CD4-positive, alpha-beta T cell treated with Interleukin-17A for 4 hours (primary cell): ENCODE data around the gene RTL10.
A peak's percentile ranks its signal among the peaks of the same experiment; 100 is the strongest.

ENCODE experiments used
- DNase-seq: peaks from one replicate; pipeline ENCODE4 v3.0.0-alpha.2; 2020; ENCODE audit warnings: mixed read lengths

The RTL10 gene

DNA sequence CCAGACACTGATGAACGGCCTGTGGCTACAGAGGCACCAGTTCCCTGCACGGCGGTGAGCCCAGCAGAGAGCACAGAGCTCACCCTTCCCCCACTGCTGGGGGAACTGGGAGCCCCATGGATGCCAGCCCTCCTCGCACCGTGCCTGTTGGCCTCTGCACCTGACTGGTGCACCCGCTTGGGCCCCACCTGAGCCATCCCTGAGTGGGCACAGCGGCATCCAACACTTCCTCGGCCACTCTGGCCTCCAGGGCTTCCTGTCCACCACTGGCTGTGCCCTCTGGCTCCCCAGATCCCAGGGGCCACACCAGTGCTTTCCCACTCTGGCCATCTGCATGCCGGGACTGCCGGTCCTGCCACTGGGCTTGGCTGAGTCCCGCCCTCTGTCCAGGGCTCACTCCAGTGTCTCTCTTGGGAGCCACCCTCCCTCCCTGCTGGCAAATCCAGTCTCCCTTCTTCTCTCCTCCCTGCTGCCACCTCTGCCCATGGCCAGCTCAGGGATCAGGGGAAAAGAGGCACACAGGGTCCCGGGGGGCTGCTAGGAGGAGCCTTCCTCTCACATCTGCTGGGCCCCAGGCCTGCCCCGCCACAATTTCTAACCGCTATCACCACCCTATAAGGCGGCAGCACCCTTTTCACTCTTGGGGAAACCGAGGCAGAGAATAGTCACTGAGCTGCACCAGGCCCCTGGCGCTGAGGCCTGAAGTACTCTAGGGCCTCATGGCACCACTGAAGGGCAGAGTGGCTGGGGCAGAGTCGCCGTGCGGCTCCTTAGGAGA, 33.0 kb downstream of the RTL10 start:
- no peak for DNase-seq

GRCh38 chr22:19820880-19821522, 33.7 kb downstream of the RTL10 start:
- DNase-seq, result peak; percentile 16

DNA sequence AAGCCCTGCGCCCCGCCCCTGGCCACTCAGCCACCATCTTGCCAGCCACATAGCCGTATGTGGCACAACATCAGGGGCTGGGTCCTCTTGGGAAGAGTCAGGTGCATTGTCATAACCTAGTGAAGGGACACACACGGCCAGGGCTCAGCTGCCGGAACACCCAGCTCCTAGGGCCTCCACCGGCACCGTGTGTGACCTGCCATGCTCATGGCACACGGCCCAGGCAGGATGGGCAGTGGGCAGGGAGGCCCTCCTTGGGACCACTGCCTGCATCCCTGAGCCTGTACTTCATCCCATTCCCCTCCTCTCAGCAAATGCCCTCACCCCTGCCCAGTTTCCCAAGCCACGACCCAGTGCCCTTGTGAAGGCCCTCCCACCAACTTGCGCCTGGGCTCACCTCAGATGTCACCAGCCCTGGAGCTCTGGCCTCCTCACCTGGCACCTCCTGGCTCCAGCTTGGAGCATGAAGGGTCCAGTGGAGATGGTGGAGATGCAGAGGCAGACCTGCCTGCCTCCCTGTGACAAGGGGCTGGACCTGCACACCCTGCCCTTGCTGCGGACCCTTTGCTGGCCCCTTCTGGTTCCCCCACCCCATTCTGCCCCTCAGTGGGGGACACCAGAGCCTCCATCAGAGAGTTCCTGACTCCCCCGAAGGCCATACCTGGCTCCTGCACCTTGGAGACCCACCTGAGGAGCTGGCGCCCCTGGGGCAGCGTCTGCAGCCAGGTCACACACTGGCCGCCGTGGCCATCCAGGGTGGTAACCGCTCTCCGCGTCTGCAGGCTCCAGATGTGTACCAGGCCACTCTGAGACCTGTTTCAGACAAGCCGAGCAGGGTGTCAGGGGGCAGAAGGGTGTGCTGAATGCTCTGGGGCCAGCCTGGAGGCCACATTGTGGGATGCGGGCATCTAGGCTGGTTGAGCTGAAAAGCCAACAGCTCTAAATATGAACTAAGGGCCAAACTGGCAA, 34.5 kb downstream of the RTL10 start:
- DNase-seq, result no peak

DNA sequence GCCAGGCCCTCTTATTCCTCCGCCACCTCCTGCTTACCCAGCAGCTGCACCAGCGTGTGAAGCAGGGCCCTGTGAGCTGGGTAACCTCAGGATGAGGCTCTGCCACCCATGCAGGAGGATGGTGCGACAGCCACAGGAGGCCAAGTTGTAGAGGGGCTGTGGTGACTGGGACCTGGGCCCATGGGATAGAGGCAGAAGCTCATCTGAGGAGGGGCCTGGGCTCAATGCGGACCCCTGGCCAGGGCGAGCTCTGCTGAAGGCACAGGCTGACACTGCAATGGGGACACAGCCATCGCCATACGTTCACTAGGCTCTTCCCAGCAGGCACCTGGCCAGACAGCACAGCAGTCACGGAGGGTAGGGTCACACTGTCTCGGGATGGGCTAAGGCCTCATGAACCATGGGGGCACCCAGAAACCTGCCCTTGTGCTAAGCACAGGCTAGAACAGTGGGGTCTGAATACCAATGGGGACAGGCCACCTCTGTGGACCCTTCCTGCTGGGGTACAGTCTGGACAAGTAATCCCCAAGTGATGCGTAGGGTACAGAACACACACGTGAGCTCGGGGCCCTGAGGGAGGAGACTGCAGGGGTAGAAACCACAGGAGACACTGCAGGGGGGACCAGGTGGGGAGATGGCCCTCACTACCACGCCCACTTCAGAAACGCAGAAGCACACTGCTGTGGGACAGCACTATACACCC, 35.3 kb downstream of the RTL10 start:
- no peak for DNase-seq

- DNase-seq, result peak; percentile 2
These were observed 36.1 kb downstream of the RTL10 start for GRCh38 chr22:19818324-19819207.

DNA sequence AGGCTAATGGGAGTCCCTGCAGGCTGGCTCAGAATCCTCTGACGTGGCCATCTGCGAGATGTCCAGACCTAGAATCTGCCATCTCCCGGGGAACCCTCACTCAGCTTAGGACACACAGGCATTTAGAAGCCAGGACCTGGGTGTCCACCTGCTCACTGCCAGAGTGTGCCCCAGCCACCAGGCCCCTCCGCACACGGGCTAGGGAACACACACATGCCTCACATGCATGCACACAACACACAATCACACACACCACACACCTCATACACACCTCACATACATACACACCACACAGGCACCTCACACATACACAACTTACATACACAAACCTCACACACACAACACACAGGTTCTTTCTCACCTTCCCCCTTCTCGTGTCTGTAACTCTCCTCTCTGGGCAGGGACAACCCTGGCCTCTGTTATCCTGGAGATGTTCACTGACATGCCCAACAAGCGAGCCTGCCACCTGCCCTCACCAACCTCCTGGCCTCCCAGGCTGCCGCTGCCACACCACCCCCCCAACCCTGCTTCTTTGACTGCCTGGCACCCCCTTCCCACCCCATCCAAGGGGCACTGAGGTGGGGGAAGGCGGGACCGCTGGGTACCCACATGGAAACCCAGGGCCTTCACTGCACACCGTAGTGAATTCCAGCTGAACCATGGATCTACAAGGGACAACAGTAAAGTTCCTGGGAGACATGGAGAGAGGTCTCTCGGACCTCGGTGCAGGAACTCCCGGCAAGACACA, 38.1 kb downstream of the RTL10 start:
- DNase-seq, result no peak

- DNase-seq, result no peak
These were observed 38.8 kb downstream of the RTL10 start for GRCh38 chr22:19815823-19816290.

- DNase-seq, result no peak
These were observed 39.4 kb downstream of the RTL10 start for GRCh38 chr22:19815093-19815822.

DNA sequence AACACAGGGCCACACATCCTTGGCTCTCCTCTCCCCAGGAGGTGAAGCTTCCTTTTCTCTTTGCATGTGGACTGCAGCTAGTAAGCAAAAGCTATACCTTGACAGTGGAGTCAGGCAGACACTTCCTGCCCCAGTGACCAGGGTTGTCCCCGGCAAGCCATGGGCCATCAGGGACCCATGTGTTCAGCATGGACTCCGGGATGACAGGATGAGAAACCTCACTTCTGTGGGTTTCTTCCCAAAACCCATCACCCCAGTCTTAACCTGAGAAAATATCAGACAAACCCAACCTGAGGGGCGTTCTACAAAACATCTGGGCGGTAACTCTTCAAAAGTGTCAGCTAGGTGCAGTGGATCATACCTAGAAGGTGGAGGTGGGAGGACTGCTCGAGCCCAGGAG, 40.2 kb downstream of the RTL10 start:
- DNase-seq, result no peak

DNA sequence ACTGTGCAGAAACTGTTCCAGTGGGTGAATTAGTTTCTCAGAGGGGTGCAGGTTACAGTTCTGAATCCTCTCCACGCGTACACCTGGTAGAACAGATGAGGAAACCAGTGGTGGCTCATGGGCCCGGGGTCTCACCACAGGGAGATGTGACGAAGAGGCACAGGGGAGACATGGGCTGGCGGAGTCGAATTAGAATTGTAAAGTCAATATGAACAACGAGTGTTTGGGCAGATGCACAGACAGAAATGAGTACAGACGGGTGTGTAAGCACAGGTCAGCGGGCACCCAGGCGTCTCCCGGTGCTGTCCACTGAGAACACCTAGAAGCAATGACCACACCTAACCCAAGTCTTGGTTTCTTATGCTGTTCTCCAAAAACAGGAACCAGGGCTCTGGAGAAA, 41.8 kb downstream of the RTL10 start:
- no peak for DNase-seq

- DNase-seq, result peak; percentile 1
These were observed 42.6 kb downstream of the RTL10 start for GRCh38 chr22:19811811-19812771.

- DNase-seq, result no peak
These were observed 43.5 kb downstream of the RTL10 start for GRCh38 chr22:19811211-19811621.

GRCh38 chr22:19810381-19811201, 44.1 kb downstream of the RTL10 start:
- peak; percentile 43 for DNase-seq

GRCh38 chr22:19809741-19810140, 44.9 kb downstream of the RTL10 start:
- DNase-seq, result no peak

DNA sequence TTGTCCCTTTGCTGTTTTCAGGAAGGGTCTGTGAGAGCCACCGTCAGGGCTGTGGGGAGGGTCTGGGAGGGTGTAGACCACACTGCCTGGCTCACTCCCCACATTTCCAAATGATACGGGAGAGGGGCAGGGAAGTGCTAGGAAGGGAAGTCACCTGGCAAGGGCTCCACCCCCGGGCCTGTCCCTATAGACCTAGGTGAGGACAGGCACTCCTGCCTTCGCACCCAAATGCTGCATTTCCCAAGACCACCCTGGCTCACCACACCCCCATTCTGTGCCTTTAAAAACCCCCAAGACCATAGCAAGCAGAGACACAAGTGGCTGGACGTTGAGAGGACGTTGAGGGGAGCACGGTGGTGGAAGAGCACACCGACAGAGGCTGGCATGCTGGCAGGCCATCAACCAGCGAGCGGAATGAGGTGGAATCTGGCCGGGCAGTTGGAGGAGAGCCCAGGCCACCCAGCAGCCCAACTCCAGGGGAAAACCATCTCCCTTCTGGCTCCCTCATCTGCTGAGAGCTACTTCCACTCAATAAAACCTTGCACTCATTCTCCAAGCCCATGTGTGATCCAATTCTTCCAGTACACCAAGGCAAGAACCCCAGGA, 45.7 kb downstream of the RTL10 start:
- no peak for DNase-seq

- DNase-seq, result no peak
These were observed 46.5 kb downstream of the RTL10 start for GRCh38 chr22:19807914-19808872.
